Measurements from ENCODE around the gene ANKRD33B. TPM values are rescaled to one million over a fixed set of nuclear protein-coding genes. Genes with fewer than 3 reads are reported as not detected.

ANKRD33B gene
- total and polyA plus RNA-seq, 2 experiments from 2014 or later = 2.9 to 15.4 TPM

DNA sequence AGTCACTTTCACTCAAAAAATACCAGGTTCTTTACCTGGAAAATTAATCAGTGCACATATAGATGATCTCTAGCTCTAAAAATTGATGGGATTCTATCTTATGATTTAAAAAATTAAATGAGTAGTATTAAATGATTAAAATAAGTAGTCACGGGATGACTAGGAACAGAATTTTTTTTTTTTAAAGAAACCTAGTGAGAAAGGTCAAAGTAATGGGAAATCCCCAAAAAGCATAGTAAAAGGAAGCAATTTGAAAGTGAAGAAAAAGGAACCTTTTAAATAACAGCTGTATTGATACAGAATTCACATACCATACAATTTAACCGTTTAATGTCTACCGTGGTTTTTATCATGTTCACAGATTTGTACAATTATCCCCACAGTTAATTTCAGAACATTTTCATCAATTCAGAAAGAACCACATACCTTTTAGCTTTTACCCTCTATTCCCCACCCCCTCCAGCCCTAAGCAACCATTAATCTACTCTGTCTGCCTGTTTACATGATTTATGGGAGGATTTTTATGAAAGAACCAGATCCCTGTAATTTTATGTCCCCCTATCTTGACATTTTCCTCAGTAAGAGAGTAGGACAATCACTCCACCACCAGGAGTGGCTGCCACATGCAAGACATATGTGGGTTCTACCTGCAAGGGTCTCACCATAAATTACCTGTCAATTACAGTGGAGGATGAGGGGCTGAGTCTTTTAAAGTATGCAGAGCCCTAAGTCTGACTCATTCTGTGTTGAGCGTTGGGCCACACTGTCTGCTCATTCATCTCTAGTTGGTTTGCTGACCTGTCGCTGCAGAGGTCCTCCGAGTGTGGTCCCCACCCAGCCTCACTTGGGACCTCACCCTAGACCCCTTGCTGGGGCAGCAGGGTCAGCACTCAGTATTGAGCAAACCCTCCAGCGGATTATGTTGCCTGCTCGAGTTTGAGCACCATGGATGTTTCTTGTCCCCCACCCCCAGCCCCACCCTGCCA lies 16.0 kb downstream of the ANKRD33B start:
- Histone ChIP-seq H3K79me2 (replicated peaks; ENCODE audit: insufficient read depth) (no peaks in the 10 kb centered on the region), H3K4me3 (no peak overlapping the region), H3K27ac (ENCODE audit: low read depth) (no peak overlapping the region), H3K4me1 (ENCODE audit: insufficient read depth) (peaks cover 8% of the 10 kb centered on the region; the same call in 1 of the 2 replicates), H3K9me2 (ENCODE audit: insufficient read depth) (no peaks in the 10 kb centered on the region), H3K27me3 (ENCODE audit: insufficient read depth) (no peaks in the 10 kb centered on the region), H3F3A (replicated peaks; ENCODE audit: low read depth) (no peaks in the 10 kb centered on the region), H3K36me3 (ENCODE audit: insufficient read depth) (no peaks in the 10 kb centered on the region; the same call in 1 of the 2 replicates), H2AFZ (no peak overlapping the region), H3K4me2 (no peak overlapping the region), H4K20me1 (replicated peaks; ENCODE audit: insufficient read depth) (no peaks in the 10 kb centered on the region)
- no peaks in the 10 kb centered on the region; the same call in 2 of the 3 replicates for H3K9me3 Mint-ChIP-seq
- no peak for TF ChIP-seq ZNF114 (CRISPR knock-in tag; IDR thresholded peaks at IDR 0.05)
- no peak for TF ChIP-seq EZH2phosphoT487 (IDR thresholded peaks at IDR 0.05; ENCODE audit: unreplicated experiment)
- TF ChIP-seq, protein P1, sequence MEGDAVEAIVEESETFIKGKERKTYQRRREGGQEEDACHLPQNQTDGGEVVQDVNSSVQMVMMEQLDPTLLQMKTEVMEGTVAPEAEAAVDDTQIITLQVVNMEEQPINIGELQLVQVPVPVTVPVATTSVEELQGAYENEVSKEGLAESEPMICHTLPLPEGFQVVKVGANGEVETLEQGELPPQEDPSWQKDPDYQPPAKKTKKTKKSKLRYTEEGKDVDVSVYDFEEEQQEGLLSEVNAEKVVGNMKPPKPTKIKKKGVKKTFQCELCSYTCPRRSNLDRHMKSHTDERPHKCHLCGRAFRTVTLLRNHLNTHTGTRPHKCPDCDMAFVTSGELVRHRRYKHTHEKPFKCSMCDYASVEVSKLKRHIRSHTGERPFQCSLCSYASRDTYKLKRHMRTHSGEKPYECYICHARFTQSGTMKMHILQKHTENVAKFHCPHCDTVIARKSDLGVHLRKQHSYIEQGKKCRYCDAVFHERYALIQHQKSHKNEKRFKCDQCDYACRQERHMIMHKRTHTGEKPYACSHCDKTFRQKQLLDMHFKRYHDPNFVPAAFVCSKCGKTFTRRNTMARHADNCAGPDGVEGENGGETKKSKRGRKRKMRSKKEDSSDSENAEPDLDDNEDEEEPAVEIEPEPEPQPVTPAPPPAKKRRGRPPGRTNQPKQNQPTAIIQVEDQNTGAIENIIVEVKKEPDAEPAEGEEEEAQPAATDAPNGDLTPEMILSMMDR (conservative IDR thresholded peaks at IDR 0.05; ENCODE audit: low read depth in 2 of 2) = no peak
- TF ChIP-seq EZH2 (IDR thresholded peaks at IDR 0.05; ENCODE audit: low read depth, unreplicated experiment) = no peak
- no peak for TF ChIP-seq ETS1 (IDR thresholded peaks at IDR 0.05)
- TF ChIP-seq, protein P2, sequence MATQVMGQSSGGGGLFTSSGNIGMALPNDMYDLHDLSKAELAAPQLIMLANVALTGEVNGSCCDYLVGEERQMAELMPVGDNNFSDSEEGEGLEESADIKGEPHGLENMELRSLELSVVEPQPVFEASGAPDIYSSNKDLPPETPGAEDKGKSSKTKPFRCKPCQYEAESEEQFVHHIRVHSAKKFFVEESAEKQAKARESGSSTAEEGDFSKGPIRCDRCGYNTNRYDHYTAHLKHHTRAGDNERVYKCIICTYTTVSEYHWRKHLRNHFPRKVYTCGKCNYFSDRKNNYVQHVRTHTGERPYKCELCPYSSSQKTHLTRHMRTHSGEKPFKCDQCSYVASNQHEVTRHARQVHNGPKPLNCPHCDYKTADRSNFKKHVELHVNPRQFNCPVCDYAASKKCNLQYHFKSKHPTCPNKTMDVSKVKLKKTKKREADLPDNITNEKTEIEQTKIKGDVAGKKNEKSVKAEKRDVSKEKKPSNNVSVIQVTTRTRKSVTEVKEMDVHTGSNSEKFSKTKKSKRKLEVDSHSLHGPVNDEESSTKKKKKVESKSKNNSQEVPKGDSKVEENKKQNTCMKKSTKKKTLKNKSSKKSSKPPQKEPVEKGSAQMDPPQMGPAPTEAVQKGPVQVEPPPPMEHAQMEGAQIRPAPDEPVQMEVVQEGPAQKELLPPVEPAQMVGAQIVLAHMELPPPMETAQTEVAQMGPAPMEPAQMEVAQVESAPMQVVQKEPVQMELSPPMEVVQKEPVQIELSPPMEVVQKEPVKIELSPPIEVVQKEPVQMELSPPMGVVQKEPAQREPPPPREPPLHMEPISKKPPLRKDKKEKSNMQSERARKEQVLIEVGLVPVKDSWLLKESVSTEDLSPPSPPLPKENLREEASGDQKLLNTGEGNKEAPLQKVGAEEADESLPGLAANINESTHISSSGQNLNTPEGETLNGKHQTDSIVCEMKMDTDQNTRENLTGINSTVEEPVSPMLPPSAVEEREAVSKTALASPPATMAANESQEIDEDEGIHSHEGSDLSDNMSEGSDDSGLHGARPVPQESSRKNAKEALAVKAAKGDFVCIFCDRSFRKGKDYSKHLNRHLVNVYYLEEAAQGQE (IDR thresholded peaks at IDR 0.05; ENCODE audit: unreplicated experiment) = no peak
- no peak for TF ChIP-seq STAT1 (IDR thresholded peaks at IDR 0.05; ENCODE audit: unreplicated experiment)
- TF ChIP-seq JUNB (IDR thresholded peaks at IDR 0.05; ENCODE audit: unreplicated experiment) = no peak
- TF ChIP-seq POLR2AphosphoS5 (IDR thresholded peaks at IDR 0.05; ENCODE audit: low read depth) = no peak
- TF ChIP-seq ZNF331 (CRISPR knock-in tag; IDR thresholded peaks at IDR 0.05; ENCODE audit: low read depth) = no peak
- TF ChIP-seq NANOG (IDR thresholded peaks at IDR 0.05; ENCODE audit: borderline replicate concordance) = no peak
- TF ChIP-seq ZNF462 (CRISPR knock-in tag; IDR thresholded peaks at IDR 0.05) = no peak
- TF ChIP-seq CREB1 (CRISPR knock-in tag; IDR thresholded peaks at IDR 0.05; ENCODE audit: low read depth) = no peak
- H3K27me3 Mint-ChIP-seq (ENCODE audit: insufficient read depth, low read depth, poor library complexity) = peaks cover 6% of the 10 kb centered on the region
- no peak overlapping the region for H3K4me3 Mint-ChIP-seq
- no peaks in the 10 kb centered on the region; the same call in 2 of the 3 replicates for H3K36me3 Mint-ChIP-seq (ENCODE audit: low read depth)
- peaks cover 15% of the 10 kb centered on the region for H3K4me1 Mint-ChIP-seq
- ATAC-seq (no peak), DNase-seq (ENCODE audit: low spot score) (no peak)
- no peak overlapping the region for H3K27ac Mint-ChIP-seq

Measured in GM23338 (cell line).